Activated CD8-positive, alpha-beta memory T cell treated with anti-CD3 and anti-CD28 coated beads for 4 hours (primary cell): ENCODE data around the gene FIGNL1.

Source experiments
- DNase-seq, 2 donors: peaks; one replicate each; pipeline ENCODE4 v3.0.0-alpha.2; 2020; ENCODE audit warnings: low read depth in 2 of 2

The FIGNL1 gene

DNA sequence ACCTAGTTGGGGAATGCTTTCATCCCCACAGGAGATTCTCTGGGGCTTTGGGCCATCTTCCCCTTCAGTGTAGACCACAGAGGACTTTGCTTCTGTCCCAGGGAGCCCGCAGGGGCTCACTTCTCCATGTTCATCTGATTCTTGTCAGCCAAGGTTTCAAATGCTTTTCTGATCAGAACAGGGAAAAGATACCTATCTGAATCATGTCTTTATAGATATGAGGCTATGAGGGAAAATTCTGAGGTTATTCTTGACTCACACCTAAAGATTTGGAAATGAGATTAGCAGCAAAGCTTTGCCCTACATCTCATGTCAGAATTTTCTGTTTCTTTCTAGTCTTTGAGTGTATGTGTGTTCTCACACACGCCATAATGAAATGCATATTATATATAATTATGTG, 53.3 kb downstream of the FIGNL1 start:
- no peak for DNase-seq

DNA sequence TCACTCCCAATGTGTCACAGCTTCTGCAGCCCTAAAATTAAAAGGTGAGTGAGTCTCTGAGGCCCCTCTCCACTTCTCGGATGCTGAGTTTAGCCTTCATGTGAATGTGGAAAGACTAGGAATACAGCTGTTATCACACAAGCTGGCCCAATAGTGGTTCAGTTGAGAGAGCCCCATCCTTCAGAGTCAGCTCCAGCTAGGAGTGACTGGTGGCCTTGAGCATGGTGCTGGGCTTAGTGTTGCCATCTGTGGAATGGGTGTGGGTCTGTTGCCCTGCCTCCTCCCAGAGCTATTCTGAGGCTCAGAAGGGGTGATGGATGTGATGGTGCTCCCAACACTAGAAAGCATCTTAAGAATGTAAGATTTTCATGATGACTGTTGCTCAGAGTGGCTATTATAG, 55.8 kb downstream of the FIGNL1 start:
- no peak for DNase-seq
